ENCODE measurements around the gene CAND2. TPM values are rescaled to one million over a fixed set of nuclear protein-coding genes. Genes with fewer than 3 reads are reported as not detected.

CAND2 gene
- total and polyA plus RNA-seq, 9 of the 15 experiments (the other 6 are each of a cell fraction or from before 2014, with no cell fraction given): 0.91 to 14.9 (median 4.3) TPM

DNA sequence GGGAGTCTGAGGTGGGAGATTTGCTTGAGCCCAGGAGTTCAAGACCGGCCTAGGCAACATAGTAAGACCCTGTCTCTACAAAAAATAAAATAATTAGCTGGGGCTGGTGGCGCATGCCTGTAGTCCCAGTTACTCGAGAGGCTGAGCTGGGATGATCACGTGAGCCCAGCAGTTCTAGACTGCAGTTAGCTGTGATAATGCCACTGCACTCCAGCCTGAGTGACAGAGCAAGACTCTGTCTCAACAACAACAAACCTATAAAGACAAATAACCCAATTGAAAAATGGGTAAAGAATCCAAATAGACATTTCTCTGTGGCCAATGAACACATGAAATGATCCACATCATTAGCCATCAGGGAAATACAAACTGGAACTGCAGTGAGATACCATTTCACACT, 46.0 kb downstream of the CAND2 start (continued):
- TF ChIP-seq, protein P1, sequence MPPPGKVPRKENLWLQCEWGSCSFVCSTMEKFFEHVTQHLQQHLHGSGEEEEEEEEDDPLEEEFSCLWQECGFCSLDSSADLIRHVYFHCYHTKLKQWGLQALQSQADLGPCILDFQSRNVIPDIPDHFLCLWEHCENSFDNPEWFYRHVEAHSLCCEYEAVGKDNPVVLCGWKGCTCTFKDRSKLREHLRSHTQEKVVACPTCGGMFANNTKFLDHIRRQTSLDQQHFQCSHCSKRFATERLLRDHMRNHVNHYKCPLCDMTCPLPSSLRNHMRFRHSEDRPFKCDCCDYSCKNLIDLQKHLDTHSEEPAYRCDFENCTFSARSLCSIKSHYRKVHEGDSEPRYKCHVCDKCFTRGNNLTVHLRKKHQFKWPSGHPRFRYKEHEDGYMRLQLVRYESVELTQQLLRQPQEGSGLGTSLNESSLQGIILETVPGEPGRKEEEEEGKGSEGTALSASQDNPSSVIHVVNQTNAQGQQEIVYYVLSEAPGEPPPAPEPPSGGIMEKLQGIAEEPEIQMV (tag; conservative IDR thresholded peaks at IDR 0.05; ENCODE audit: low read depth): no peak
- TF ChIP-seq NRF1 (conservative IDR thresholded peaks at IDR 0.05 in 1 of 2, IDR thresholded peaks at IDR 0.05 in 1 of 2) (peak; percentile 80 to 81), ZNF830 (CRISPR knock-in tag; IDR thresholded peaks at IDR 0.05) (no peak), CBFA2T2 (conservative IDR thresholded peaks at IDR 0.05) (peak; percentile 59), RCOR1 (IDR thresholded peaks at IDR 0.05; ENCODE audit: borderline replicate concordance in 1 of 2, low read depth in 2 of 2, low read length in 2 of 2) (no peak), ADNP (tag; IDR thresholded peaks at IDR 0.05) (no peak; the same call in 1 of the 2 replicates), TRIM28 (IDR thresholded peaks at IDR 0.05) (no peak), ZNF77 (CRISPR knock-in tag; IDR thresholded peaks at IDR 0.05) (no peak), NR2C1 (IDR thresholded peaks at IDR 0.05) (0 out of 2 replicates have a peak, but pooled peaks have one; percentile 24), NR2C1 (tag; IDR thresholded peaks at IDR 0.05) (no peak), RUNX1 (IDR thresholded peaks at IDR 0.05; ENCODE audit: low read depth) (no peak), HLTF (IDR thresholded peaks at IDR 0.05) (no peak), ZNF699 (CRISPR knock-in tag; IDR thresholded peaks at IDR 0.05; ENCODE audit: insufficient replicate concordance) (no peak), ZNF133 (CRISPR knock-in tag; IDR thresholded peaks at IDR 0.05) (no peak)
- TF ChIP-seq, protein P2, sequence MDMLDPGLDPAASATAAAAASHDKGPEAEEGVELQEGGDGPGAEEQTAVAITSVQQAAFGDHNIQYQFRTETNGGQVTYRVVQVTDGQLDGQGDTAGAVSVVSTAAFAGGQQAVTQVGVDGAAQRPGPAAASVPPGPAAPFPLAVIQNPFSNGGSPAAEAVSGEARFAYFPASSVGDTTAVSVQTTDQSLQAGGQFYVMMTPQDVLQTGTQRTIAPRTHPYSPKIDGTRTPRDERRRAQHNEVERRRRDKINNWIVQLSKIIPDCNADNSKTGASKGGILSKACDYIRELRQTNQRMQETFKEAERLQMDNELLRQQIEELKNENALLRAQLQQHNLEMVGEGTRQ (CRISPR knock-in tag; IDR thresholded peaks at IDR 0.05): peak; percentile 93
- TF ChIP-seq, protein P3, sequence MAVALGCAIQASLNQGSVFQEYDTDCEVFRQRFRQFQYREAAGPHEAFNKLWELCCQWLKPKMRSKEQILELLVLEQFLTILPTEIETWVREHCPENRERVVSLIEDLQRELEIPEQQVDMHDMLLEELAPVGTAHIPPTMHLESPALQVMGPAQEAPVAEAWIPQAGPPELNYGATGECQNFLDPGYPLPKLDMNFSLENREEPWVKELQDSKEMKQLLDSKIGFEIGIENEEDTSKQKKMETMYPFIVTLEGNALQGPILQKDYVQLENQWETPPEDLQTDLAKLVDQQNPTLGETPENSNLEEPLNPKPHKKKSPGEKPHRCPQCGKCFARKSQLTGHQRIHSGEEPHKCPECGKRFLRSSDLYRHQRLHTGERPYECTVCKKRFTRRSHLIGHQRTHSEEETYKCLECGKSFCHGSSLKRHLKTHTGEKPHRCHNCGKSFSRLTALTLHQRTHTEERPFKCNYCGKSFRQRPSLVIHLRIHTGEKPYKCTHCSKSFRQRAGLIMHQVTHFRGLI (CRISPR knock-in tag; IDR thresholded peaks at IDR 0.05): no peak
- TF ChIP-seq, protein P4, sequence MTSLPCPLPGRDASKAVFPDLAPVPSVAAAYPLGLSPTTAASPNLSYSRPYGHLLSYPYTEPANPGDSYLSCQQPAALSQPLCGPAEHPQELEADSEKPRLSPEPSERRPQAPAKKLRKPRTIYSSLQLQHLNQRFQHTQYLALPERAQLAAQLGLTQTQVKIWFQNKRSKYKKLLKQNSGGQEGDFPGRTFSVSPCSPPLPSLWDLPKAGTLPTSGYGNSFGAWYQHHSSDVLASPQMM (CRISPR knock-in tag; IDR thresholded peaks at IDR 0.05): no peak
- TF ChIP-seq, protein P5, sequence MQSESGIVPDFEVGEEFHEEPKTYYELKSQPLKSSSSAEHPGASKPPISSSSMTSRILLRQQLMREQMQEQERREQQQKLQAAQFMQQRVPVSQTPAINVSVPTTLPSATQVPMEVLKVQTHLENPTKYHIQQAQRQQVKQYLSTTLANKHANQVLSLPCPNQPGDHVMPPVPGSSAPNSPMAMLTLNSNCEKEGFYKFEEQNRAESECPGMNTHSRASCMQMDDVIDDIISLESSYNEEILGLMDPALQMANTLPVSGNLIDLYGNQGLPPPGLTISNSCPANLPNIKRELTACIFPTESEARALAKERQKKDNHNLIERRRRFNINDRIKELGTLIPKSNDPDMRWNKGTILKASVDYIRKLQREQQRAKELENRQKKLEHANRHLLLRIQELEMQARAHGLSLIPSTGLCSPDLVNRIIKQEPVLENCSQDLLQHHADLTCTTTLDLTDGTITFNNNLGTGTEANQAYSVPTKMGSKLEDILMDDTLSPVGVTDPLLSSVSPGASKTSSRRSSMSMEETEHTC (IDR thresholded peaks at IDR 0.05): peak; percentile 68
- TF ChIP-seq, protein P6, sequence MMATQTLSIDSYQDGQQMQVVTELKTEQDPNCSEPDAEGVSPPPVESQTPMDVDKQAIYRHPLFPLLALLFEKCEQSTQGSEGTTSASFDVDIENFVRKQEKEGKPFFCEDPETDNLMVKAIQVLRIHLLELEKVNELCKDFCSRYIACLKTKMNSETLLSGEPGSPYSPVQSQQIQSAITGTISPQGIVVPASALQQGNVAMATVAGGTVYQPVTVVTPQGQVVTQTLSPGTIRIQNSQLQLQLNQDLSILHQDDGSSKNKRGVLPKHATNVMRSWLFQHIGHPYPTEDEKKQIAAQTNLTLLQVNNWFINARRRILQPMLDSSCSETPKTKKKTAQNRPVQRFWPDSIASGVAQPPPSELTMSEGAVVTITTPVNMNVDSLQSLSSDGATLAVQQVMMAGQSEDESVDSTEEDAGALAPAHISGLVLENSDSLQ (IDR thresholded peaks at IDR 0.05): peak; percentile 93
- TF ChIP-seq, protein P7, sequence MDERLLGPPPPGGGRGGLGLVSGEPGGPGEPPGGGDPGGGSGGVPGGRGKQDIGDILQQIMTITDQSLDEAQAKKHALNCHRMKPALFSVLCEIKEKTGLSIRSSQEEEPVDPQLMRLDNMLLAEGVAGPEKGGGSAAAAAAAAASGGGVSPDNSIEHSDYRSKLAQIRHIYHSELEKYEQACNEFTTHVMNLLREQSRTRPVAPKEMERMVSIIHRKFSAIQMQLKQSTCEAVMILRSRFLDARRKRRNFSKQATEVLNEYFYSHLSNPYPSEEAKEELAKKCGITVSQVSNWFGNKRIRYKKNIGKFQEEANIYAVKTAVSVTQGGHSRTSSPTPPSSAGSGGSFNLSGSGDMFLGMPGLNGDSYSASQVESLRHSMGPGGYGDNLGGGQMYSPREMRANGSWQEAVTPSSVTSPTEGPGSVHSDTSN (CRISPR knock-in tag; IDR thresholded peaks at IDR 0.05; ENCODE audit: low read depth): peak; percentile 51
- TF ChIP-seq, protein P7 (tag; conservative IDR thresholded peaks at IDR 0.05; ENCODE audit: low read depth): peak; percentile 54

Data from K562 (cell line).